ENCODE data around the gene FARP1.

Gene FARP1

GRCh38 chr13:98321395-98321794 lies 178.5 kb downstream of the FARP1 start:
- H3K27ac ChIP-seq (ENCODE audit: low read depth, low read length), result no peak overlapping the region
- no peaks in the 10 kb centered on the region for H3K79me2 ChIP-seq (ENCODE audit: control insufficient read depth, insufficient read depth, low read length, unreplicated experiment)
- H3K4me1 ChIP-seq (ENCODE audit: control insufficient read depth, insufficient read depth, low read length, unreplicated experiment), result no peaks in the 10 kb centered on the region
- H3K27me3 ChIP-seq (ENCODE audit: insufficient read depth, low read length), result no peaks in the 10 kb centered on the region
- no peak overlapping the region for H3K4me3 ChIP-seq (ENCODE audit: low read depth, low read length)
- H3K36me3 ChIP-seq (ENCODE audit: insufficient read depth, low read length), result no peaks in the 10 kb centered on the region
- no peak overlapping the region for H2AFZ ChIP-seq (ENCODE audit: low read length, unreplicated experiment)

GRCh38 chr13:98322091-98322718 lies 179.3 kb downstream of the FARP1 start:
- no peak overlapping the region for H3K4me3 ChIP-seq (ENCODE audit: low read depth, low read length)
- H3K27me3 ChIP-seq (ENCODE audit: insufficient read depth, low read length), result no peaks in the 10 kb centered on the region
- no peaks in the 10 kb centered on the region for H3K79me2 ChIP-seq (ENCODE audit: control insufficient read depth, insufficient read depth, low read length, unreplicated experiment)
- no peaks in the 10 kb centered on the region for H3K4me1 ChIP-seq (ENCODE audit: control insufficient read depth, insufficient read depth, low read length, unreplicated experiment)
- no peak overlapping the region for H3K27ac ChIP-seq (ENCODE audit: low read depth, low read length)
- H3K36me3 ChIP-seq (ENCODE audit: insufficient read depth, low read length), result no peaks in the 10 kb centered on the region
- H2AFZ ChIP-seq (ENCODE audit: low read length, unreplicated experiment), result no peak overlapping the region

- no peaks in the 10 kb centered on the region for H3K79me2 ChIP-seq (ENCODE audit: control insufficient read depth, insufficient read depth, low read length, unreplicated experiment)
- H2AFZ ChIP-seq (ENCODE audit: low read length, unreplicated experiment), result no peak overlapping the region
- no peaks in the 10 kb centered on the region for H3K4me1 ChIP-seq (ENCODE audit: control insufficient read depth, insufficient read depth, low read length, unreplicated experiment)
- H3K27me3 ChIP-seq (ENCODE audit: insufficient read depth, low read length), result no peaks in the 10 kb centered on the region
- no peak overlapping the region for H3K4me3 ChIP-seq (ENCODE audit: low read depth, low read length)
- H3K27ac ChIP-seq (ENCODE audit: low read depth, low read length), result no peak overlapping the region
- no peaks in the 10 kb centered on the region for H3K36me3 ChIP-seq (ENCODE audit: insufficient read depth, low read length)
Observed at GRCh38 chr13:98324105-98324504, 181.2 kb downstream of the FARP1 start.

- no peaks in the 10 kb centered on the region for H3K79me2 ChIP-seq (ENCODE audit: control insufficient read depth, insufficient read depth, low read length, unreplicated experiment)
- H3K27me3 ChIP-seq (ENCODE audit: insufficient read depth, low read length), result no peaks in the 10 kb centered on the region
- H3K36me3 ChIP-seq (ENCODE audit: insufficient read depth, low read length), result no peaks in the 10 kb centered on the region
- H2AFZ ChIP-seq (ENCODE audit: low read length, unreplicated experiment), result no peak overlapping the region
- no peaks in the 10 kb centered on the region for H3K4me1 ChIP-seq (ENCODE audit: control insufficient read depth, insufficient read depth, low read length, unreplicated experiment)
- H3K27ac ChIP-seq (ENCODE audit: low read depth, low read length), result no peak overlapping the region
- no peak overlapping the region for H3K4me3 ChIP-seq (ENCODE audit: low read depth, low read length)
Observed at GRCh38 chr13:98325724-98326123, 182.8 kb downstream of the FARP1 start.

DNA sequence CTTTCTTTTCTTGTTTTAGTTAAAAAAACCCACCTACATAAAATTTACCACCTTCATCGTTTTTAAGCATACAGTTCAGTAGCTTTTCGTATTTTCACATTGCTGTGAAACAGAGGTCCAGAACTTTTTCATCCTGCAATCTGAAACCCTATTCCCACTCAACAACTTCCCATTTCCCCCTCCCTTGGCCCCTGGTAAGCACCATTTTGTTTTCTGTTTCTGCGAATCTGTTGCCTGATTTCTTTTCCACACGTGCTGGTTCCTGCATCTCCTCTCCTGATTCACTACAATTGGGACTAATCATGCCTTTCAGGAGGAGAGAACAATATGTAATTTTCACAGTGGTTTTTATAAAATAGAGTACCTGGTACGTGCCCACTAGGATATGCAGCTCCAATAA lies 183.4 kb downstream of the FARP1 start:
- Histone ChIP-seq H2AFZ (ENCODE audit: low read length, unreplicated experiment) (no peak overlapping the region), H3K27ac (ENCODE audit: low read depth, low read length) (no peak overlapping the region), H3K4me3 (ENCODE audit: low read depth, low read length) (no peak overlapping the region), H3K4me1 (ENCODE audit: control insufficient read depth, insufficient read depth, low read length, unreplicated experiment) (no peaks in the 10 kb centered on the region), H3K36me3 (ENCODE audit: insufficient read depth, low read length) (no peaks in the 10 kb centered on the region), H3K27me3 (ENCODE audit: insufficient read depth, low read length) (no peaks in the 10 kb centered on the region), H3K79me2 (ENCODE audit: control insufficient read depth, insufficient read depth, low read length, unreplicated experiment) (no peaks in the 10 kb centered on the region)

DNA sequence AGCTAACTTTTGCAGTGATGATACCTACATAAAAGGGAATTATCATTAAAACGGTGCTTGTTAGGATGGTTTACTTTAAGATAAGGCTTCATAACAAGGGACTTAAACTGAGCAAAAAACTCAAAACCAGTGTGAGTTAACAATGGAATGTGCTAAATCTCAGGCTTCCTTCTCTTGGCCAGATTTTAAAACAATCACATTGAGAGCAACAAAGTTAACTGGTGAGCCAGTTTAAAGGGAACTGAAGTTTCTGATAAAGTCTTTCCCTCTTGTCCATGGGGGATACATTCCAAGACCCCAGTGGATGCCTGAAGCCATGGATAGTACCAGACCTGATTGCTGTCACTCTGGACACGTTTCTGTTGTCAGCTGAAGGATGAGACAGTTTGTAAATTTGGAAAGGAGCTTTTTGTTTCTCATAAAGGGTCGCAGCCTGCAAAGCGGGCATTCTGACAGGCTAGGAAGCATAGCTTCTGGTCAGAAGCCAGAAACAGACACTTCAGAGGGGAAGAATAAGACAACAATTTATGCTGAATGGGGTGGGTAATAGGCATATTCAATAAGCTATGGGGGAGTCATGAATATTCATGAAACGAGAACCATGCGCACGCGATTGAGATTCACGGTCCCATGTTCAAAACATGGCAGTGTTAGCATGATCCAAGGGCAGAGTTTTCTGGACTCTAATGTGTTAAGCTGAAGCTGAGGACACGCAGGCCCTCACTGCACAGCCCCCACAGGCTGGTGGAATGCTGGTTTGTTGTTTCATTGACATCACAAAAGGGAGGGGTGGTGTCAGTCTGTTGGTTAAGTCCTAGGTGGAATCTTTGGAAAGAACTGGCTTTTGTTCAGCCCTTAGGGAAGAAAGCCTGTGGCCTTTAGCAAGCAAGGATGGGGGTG lies 184.7 kb downstream of the FARP1 start:
- no peaks in the 10 kb centered on the region for H3K36me3 ChIP-seq (ENCODE audit: insufficient read depth, low read length)
- H3K4me1 ChIP-seq (ENCODE audit: control insufficient read depth, insufficient read depth, low read length, unreplicated experiment), result no peaks in the 10 kb centered on the region
- H3K27me3 ChIP-seq (ENCODE audit: insufficient read depth, low read length), result no peaks in the 10 kb centered on the region
- no peak overlapping the region for H2AFZ ChIP-seq (ENCODE audit: low read length, unreplicated experiment)
- H3K79me2 ChIP-seq (ENCODE audit: control insufficient read depth, insufficient read depth, low read length, unreplicated experiment), result no peaks in the 10 kb centered on the region
- no peak overlapping the region for H3K4me3 ChIP-seq (ENCODE audit: low read depth, low read length)
- H3K27ac ChIP-seq (ENCODE audit: low read depth, low read length), result no peak overlapping the region

- H3K27ac ChIP-seq (ENCODE audit: low read depth, low read length), result no peak overlapping the region
- no peak overlapping the region for H3K4me3 ChIP-seq (ENCODE audit: low read depth, low read length)
- H2AFZ ChIP-seq (ENCODE audit: low read length, unreplicated experiment), result no peak overlapping the region
- no peaks in the 10 kb centered on the region for H3K36me3 ChIP-seq (ENCODE audit: insufficient read depth, low read length)
- H3K79me2 ChIP-seq (ENCODE audit: control insufficient read depth, insufficient read depth, low read length, unreplicated experiment), result no peaks in the 10 kb centered on the region
- no peaks in the 10 kb centered on the region for H3K27me3 ChIP-seq (ENCODE audit: insufficient read depth, low read length)
- no peaks in the 10 kb centered on the region for H3K4me1 ChIP-seq (ENCODE audit: control insufficient read depth, insufficient read depth, low read length, unreplicated experiment)
Observed at GRCh38 chr13:98328511-98328910, 185.6 kb downstream of the FARP1 start.

DNA sequence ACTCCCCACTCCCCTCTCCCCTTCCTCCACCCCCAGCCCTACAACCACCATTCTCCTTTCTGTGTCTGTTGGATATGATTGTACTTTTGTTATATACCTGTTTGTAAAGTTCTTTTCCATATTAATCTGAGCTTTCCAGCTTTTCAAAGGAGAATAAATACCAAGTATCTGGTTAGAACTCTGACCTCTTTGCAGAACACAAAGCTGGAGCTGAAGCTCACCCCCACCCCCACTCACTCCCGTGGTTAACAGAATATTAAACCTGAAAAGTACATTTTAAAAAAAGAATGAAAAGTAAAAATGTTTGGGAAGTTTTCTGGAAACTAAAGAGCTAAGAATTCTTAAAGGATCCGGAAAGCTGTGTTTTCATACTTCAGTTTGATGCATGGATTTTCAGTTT lies 189.3 kb downstream of the FARP1 start:
- Histone ChIP-seq H3K27ac (ENCODE audit: low read depth, low read length) (no peak overlapping the region), H3K36me3 (ENCODE audit: insufficient read depth, low read length) (no peaks in the 10 kb centered on the region), H3K79me2 (ENCODE audit: control insufficient read depth, insufficient read depth, low read length, unreplicated experiment) (no peaks in the 10 kb centered on the region), H3K27me3 (ENCODE audit: insufficient read depth, low read length) (no peaks in the 10 kb centered on the region), H3K4me3 (ENCODE audit: low read depth, low read length) (no peak overlapping the region), H2AFZ (ENCODE audit: low read length, unreplicated experiment) (no peak overlapping the region), H3K4me1 (ENCODE audit: control insufficient read depth, insufficient read depth, low read length, unreplicated experiment) (no peaks in the 10 kb centered on the region)

DNA sequence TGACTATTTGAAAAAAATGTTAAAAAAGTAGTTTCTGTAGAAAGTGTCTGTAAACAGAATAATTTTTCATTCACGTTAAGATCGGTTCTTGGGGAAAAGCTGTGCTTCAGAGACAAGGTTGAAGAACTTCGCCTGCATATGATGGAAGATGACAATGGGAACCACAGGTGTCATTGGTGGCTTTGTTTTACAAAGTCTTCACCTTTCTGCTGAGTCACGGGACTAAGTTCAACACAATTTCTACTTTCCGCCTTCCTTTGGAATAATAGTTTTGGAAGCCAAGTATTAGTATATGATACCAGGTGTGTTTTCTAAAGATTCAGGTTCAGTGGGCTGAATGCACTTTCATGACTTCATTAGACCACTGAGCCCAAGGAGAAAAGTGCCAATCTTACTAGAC lies 189.8 kb downstream of the FARP1 start:
- H3K4me1 ChIP-seq (ENCODE audit: control insufficient read depth, insufficient read depth, low read length, unreplicated experiment), result no peaks in the 10 kb centered on the region
- H3K27ac ChIP-seq (ENCODE audit: low read depth, low read length), result no peak overlapping the region
- no peaks in the 10 kb centered on the region for H3K27me3 ChIP-seq (ENCODE audit: insufficient read depth, low read length)
- no peak overlapping the region for H3K4me3 ChIP-seq (ENCODE audit: low read depth, low read length)
- H3K36me3 ChIP-seq (ENCODE audit: insufficient read depth, low read length), result no peaks in the 10 kb centered on the region
- H2AFZ ChIP-seq (ENCODE audit: low read length, unreplicated experiment), result no peak overlapping the region
- no peaks in the 10 kb centered on the region for H3K79me2 ChIP-seq (ENCODE audit: control insufficient read depth, insufficient read depth, low read length, unreplicated experiment)

GRCh38 chr13:98333486-98333885 lies 190.6 kb downstream of the FARP1 start:
- Histone ChIP-seq H3K36me3 (ENCODE audit: insufficient read depth, low read length) (no peaks in the 10 kb centered on the region), H3K4me3 (ENCODE audit: low read depth, low read length) (no peak overlapping the region), H3K4me1 (ENCODE audit: control insufficient read depth, insufficient read depth, low read length, unreplicated experiment) (no peaks in the 10 kb centered on the region), H3K79me2 (ENCODE audit: control insufficient read depth, insufficient read depth, low read length, unreplicated experiment) (no peaks in the 10 kb centered on the region), H3K27ac (ENCODE audit: low read depth, low read length) (no peak overlapping the region), H2AFZ (ENCODE audit: low read length, unreplicated experiment) (no peak overlapping the region), H3K27me3 (ENCODE audit: insufficient read depth, low read length) (no peaks in the 10 kb centered on the region)

DNA sequence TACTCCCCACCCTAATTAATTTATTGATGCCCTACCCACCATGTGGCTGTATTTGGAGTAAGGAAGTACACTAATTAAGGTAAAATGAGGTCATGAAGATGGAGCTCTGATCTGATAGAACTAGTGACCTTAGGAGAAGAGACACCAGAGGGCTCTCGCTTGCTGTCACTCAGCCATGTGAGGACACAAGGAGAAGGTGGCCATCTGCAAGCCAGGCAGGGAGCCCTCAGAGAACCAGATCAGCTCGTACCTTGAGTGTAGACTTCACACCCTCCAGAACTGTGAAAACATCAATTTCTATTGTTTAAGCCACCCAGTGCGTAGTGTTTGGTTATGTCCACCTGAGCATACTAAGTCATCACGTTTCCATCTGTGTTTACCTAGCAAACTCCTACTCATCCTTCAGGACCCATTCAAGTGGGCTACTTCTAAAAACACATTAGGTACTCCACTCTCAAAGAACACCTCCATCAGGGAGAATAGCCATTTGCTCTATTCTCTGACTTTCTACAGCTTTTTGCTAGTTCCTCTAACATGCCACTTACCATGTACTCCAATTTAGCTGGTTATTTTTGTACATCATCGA lies 191.8 kb downstream of the FARP1 start:
- Histone ChIP-seq H3K27me3 (ENCODE audit: insufficient read depth, low read length) (no peaks in the 10 kb centered on the region), H3K4me1 (ENCODE audit: control insufficient read depth, insufficient read depth, low read length, unreplicated experiment) (no peaks in the 10 kb centered on the region), H3K36me3 (ENCODE audit: insufficient read depth, low read length) (no peaks in the 10 kb centered on the region), H3K27ac (ENCODE audit: low read depth, low read length) (no peak overlapping the region), H2AFZ (ENCODE audit: low read length, unreplicated experiment) (no peak overlapping the region), H3K79me2 (ENCODE audit: control insufficient read depth, insufficient read depth, low read length, unreplicated experiment) (no peaks in the 10 kb centered on the region), H3K4me3 (ENCODE audit: low read depth, low read length) (no peak overlapping the region)

All from ACC112 (cell line).